SK-N-SH treated with all-trans-retinoic acid at 6 μM for 48 hours (cell line): ENCODE results near the gene ZNF205.

Source experiments
- ATAC-seq: fragments of 200-7000 bp; cut with Tn5 transposase; 3 replicates; pipeline ENCODE4 v1.9.1; 2020; ENCODE audit warnings: mild to moderate bottlenecking, moderate library complexity
- ARNTL ChIP-seq: fragments of 450-650 bp; formaldehyde crosslinking; IDR thresholded peaks from 2 replicates; pipeline ENCODE4 v1.5.0; 2020; ENCODE audit warnings: low read depth, mild to moderate bottlenecking, moderate library complexity, borderline replicate concordance
- BACH2 ChIP-seq: fragments of 250-450 bp; sonication (Bioruptor Pico); IDR thresholded peaks from 2 replicates; pipeline ENCODE4 v1.9.0; 2021; ENCODE audit warnings: mild to moderate bottlenecking, borderline replicate concordance
- CREB5 ChIP-seq: fragments of 250-450 bp; sonication (Bioruptor Pico); IDR thresholded peaks from 2 replicates; pipeline ENCODE4 v1.5.1; 2020; ENCODE audit warnings: low read depth, mild to moderate bottlenecking, moderate library complexity
- CSRNP3 ChIP-seq: fragments of 250-450 bp; sonication (Bioruptor Pico); IDR thresholded peaks from 2 replicates; pipeline ENCODE4 v1.5.1; 2021; ENCODE audit warnings: mild to moderate bottlenecking, moderate library complexity
- ESRRG ChIP-seq: fragments of 250-450 bp; sonication (Bioruptor Pico); IDR thresholded peaks from 2 replicates; pipeline ENCODE4 v1.6.1; 2021; ENCODE audit warnings: mild to moderate bottlenecking
- GLIS3 ChIP-seq: fragments of 250-450 bp; sonication (Bioruptor Pico); IDR thresholded peaks from 2 replicates; pipeline ENCODE4 v1.5.0; 2020; ENCODE audit warnings: mild to moderate bottlenecking, moderate library complexity
- ISL1 ChIP-seq: fragments of 250-450 bp; sonication (Bioruptor Pico); IDR thresholded peaks from 2 replicates; pipeline ENCODE4 v2.1.2; 2022; ENCODE audit warnings: mild to moderate bottlenecking, moderate library complexity
- PATZ1 ChIP-seq: fragments of 250-450 bp; sonication (Bioruptor Pico); IDR thresholded peaks from 2 replicates; pipeline ENCODE4 v1.8.0; 2020; ENCODE audit warnings: mild to moderate bottlenecking, moderate library complexity, borderline replicate concordance
- POU6F1 ChIP-seq: fragments of 250-450 bp; sonication (Bioruptor Pico); IDR thresholded peaks from 2 replicates; pipeline ENCODE4 v1.8.0; 2021; ENCODE audit warnings: low read depth, mild to moderate bottlenecking, moderate library complexity, borderline replicate concordance
- RARB ChIP-seq: fragments of 250-450 bp; sonication (Bioruptor Pico); IDR thresholded peaks from 2 replicates; pipeline ENCODE4 v1.8.0; 2021; ENCODE audit warnings: mild to moderate bottlenecking, moderate library complexity
- SNAI2 ChIP-seq: fragments of 250-450 bp; sonication (Bioruptor Pico); IDR thresholded peaks from 2 replicates; pipeline ENCODE4 v1.5.0; 2020; ENCODE audit warnings: mild to moderate bottlenecking, moderate library complexity
- TCF4 ChIP-seq: fragments of 250-450 bp; sonication (Bioruptor Pico); IDR thresholded peaks from 2 replicates; pipeline ENCODE4 v1.8.0; 2021; ENCODE audit warnings: mild to moderate bottlenecking, moderate library complexity, borderline replicate concordance
- TOX ChIP-seq: fragments of 250-450 bp; sonication (Bioruptor Pico); IDR thresholded peaks from 2 replicates; pipeline ENCODE4 v1.8.0; 2021; ENCODE audit warnings: mild to moderate bottlenecking, moderate library complexity, borderline replicate concordance
- TSHZ2 ChIP-seq: fragments of 250-450 bp; sonication (Bioruptor Pico); IDR thresholded peaks from 2 replicates; pipeline ENCODE4 v1.5.0; 2020; ENCODE audit warnings: mild to moderate bottlenecking, moderate library complexity
- ZC3H10 ChIP-seq: fragments of 250-450 bp; sonication (Bioruptor Pico); IDR thresholded peaks from 2 replicates; pipeline ENCODE4 v1.5.1; 2021; ENCODE audit warnings: mild to moderate bottlenecking, moderate library complexity
- ZFP3 ChIP-seq: fragments of 250-450 bp; sonication (Bioruptor Pico); IDR thresholded peaks from 2 replicates; pipeline ENCODE4 v1.5.0; 2020; ENCODE audit warnings: mild to moderate bottlenecking, moderate library complexity
- ZFP30 ChIP-seq: fragments of 450-650 bp; formaldehyde crosslinking; IDR thresholded peaks from 2 replicates; pipeline ENCODE4 v1.5.0; 2022; ENCODE audit warnings: mild to moderate bottlenecking, moderate library complexity
- ZNF565 ChIP-seq: fragments of 450-650 bp; formaldehyde crosslinking; conservative IDR thresholded peaks from 2 replicates; pipeline ENCODE4 v1.5.0; 2020; ENCODE audit warnings: low read depth, mild to moderate bottlenecking, moderate library complexity
- ZNF70 ChIP-seq: fragments of 450-650 bp; formaldehyde crosslinking; IDR thresholded peaks from 2 replicates; pipeline ENCODE4 v1.5.0; 2020; ENCODE audit warnings: mild to moderate bottlenecking, moderate library complexity
- ZNF8 ChIP-seq: fragments of 450-650 bp; formaldehyde crosslinking; IDR thresholded peaks from 2 replicates; pipeline ENCODE4 v1.5.0; 2020; ENCODE audit warnings: mild to moderate bottlenecking, moderate library complexity

The ZNF205 gene

GRCh38 chr16:3113765-3114479 lies 1.5 kb downstream of the ZNF205 start:
- TF ChIP-seq CSRNP3 (CRISPR knock-in tag) (no peak), TSHZ2 (CRISPR knock-in tag) (no peak), ZFP3 (no peak), ESRRG (CRISPR knock-in tag) (no peak), ZNF565 (no peak), POU6F1 (CRISPR knock-in tag) (no peak), ISL1 (no peak), CREB5 (CRISPR knock-in tag) (no peak), ZNF70 (CRISPR knock-in tag) (no peak), SNAI2 (CRISPR knock-in tag) (no peak), PATZ1 (CRISPR knock-in tag) (no peak), TOX (CRISPR knock-in tag) (no peak), GLIS3 (CRISPR knock-in tag) (no peak)
- ATAC-seq = no peak

GRCh38 chr16:3115003-3115402 lies 2.6 kb downstream of the ZNF205 start:
- no peak for ATAC-seq
- no peak for TF ChIP-seq ZC3H10 (CRISPR knock-in tag)
- TF ChIP-seq ESRRG (CRISPR knock-in tag) = no peak
- no peak for TF ChIP-seq ZNF565
- no peak for TF ChIP-seq TSHZ2 (CRISPR knock-in tag)
- no peak for TF ChIP-seq BACH2
- TF ChIP-seq ARNTL (CRISPR knock-in tag) = no peak
- TF ChIP-seq CSRNP3 (CRISPR knock-in tag) = no peak
- no peak for TF ChIP-seq CREB5 (CRISPR knock-in tag)
- no peak for TF ChIP-seq ZNF70 (CRISPR knock-in tag)
- no peak for TF ChIP-seq ZNF8
- TF ChIP-seq TCF4 (CRISPR knock-in tag) = no peak
- TF ChIP-seq ZFP30 (CRISPR knock-in tag) = no peak
- TF ChIP-seq PATZ1 (CRISPR knock-in tag) = no peak
- TF ChIP-seq RARB (CRISPR knock-in tag) = no peak
- TF ChIP-seq SNAI2 (CRISPR knock-in tag) = no peak
- TF ChIP-seq GLIS3 (CRISPR knock-in tag) = no peak
